Lower lobe of right lung (tissue), 2 donors: ENCODE results near the gene TMC6. TPM values are rescaled to one million over a fixed set of nuclear protein-coding genes. Genes with fewer than 3 reads are reported as not detected.
"Not testable (repeated sequence)": the region's sequence is repeated elsewhere in the genome, so short reads cannot be mapped to it uniquely, and the experiment has no call there.

Experiments used
- ATAC-seq, 2 donors: fragments of 200-7000 bp; cut with Tn5 transposase; one replicate each; pipeline ENCODE4 v1.9.1; 2020 to 2022; ENCODE audit warnings: mild to moderate bottlenecking in 2 of 2, moderate library complexity in 2 of 2
- DNase-seq: peaks from one replicate; pipeline ENCODE4 v3.0.0-alpha.2; 2020
- H3K27ac ChIP-seq: fragments of 200-600 bp; one replicate; pipeline ENCODE4 v1.8.0; 2022
- H3K27me3 ChIP-seq: fragments of 200-600 bp; one replicate; pipeline ENCODE4 v1.8.0; 2022; ENCODE audit warnings: low read depth
- H3K36me3 ChIP-seq: fragments of 200-600 bp; one replicate; pipeline ENCODE4 v1.8.0; 2022; ENCODE audit warnings: mild to moderate bottlenecking
- H3K4me1 ChIP-seq: fragments of 200-600 bp; one replicate; pipeline ENCODE4 v1.8.0; 2022
- H3K4me3 ChIP-seq: fragments of 200-600 bp; one replicate; pipeline ENCODE4 v1.8.0; 2022; ENCODE audit warnings: mild to moderate bottlenecking
- H3K9me3 ChIP-seq: fragments of 200-600 bp; one replicate; pipeline ENCODE4 v1.8.0; 2022
- intact Hi-C: fragments of 100-400 bp; cut with DNase I; formaldehyde crosslinking; loops from one replicate; pipeline ENCODE4 v1.11.0; 2022
- total RNA-seq: library from RNA; stranded (reverse); fragmentation: NEBNext Ultra II Directional; extraction: Animal tissue kit (Norgen Biotek cat#: 25700); gene quantifications from one replicate; pipeline ENCODE4 v1.2.1, GENCODE V29; 2021
- TF ChIP-seq, protein P1 (sequence below): fragments of 200-600 bp; IDR thresholded peaks from one replicate; pipeline ENCODE4 v1.8.0; 2022; ENCODE audit warnings: antibody characterized with exemption, mild to moderate bottlenecking
- donor health status: DM: no; HTN: yes; CAD: no; lungs with severe emphysema.

The TMC6 gene
- total RNA-seq, 1 donor from 2014 or later, result 173 TPM

DNA sequence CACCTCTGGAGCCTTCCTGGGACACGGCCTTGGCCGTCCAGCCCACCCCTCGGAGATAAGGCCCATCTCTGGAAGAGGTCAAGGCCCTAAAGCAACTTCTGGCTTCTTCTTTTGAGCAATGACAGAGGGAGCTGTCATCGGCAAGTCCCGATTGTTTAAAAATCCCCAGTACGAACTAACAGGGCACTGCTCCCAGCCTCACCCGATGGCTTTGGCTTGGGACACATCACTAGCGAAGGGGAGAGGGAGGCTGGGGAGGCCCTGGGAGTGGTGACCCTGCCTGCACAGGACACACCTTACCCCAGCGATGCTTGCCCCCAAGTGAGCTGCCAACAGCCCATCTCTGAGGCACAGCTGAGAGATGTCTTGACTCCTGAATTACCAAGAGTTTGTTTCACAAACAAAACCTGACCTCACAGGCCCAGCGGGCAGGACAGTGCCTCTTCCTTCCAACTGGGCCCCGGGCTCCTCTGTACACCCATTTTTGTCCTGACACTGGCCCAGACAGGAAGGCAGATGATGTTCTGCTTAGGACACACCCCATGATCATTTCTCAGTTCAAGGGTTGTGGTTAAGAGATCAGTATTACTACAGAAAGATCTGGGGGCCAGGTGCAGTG is 44.7 kb upstream of the TMC6 start:
- Histone ChIP-seq H3K9me3 (no peaks in the 10 kb centered on the region), H3K4me3 (no peak overlapping the region)
- TF ChIP-seq, protein P1, sequence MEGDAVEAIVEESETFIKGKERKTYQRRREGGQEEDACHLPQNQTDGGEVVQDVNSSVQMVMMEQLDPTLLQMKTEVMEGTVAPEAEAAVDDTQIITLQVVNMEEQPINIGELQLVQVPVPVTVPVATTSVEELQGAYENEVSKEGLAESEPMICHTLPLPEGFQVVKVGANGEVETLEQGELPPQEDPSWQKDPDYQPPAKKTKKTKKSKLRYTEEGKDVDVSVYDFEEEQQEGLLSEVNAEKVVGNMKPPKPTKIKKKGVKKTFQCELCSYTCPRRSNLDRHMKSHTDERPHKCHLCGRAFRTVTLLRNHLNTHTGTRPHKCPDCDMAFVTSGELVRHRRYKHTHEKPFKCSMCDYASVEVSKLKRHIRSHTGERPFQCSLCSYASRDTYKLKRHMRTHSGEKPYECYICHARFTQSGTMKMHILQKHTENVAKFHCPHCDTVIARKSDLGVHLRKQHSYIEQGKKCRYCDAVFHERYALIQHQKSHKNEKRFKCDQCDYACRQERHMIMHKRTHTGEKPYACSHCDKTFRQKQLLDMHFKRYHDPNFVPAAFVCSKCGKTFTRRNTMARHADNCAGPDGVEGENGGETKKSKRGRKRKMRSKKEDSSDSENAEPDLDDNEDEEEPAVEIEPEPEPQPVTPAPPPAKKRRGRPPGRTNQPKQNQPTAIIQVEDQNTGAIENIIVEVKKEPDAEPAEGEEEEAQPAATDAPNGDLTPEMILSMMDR, result no peak

DNA sequence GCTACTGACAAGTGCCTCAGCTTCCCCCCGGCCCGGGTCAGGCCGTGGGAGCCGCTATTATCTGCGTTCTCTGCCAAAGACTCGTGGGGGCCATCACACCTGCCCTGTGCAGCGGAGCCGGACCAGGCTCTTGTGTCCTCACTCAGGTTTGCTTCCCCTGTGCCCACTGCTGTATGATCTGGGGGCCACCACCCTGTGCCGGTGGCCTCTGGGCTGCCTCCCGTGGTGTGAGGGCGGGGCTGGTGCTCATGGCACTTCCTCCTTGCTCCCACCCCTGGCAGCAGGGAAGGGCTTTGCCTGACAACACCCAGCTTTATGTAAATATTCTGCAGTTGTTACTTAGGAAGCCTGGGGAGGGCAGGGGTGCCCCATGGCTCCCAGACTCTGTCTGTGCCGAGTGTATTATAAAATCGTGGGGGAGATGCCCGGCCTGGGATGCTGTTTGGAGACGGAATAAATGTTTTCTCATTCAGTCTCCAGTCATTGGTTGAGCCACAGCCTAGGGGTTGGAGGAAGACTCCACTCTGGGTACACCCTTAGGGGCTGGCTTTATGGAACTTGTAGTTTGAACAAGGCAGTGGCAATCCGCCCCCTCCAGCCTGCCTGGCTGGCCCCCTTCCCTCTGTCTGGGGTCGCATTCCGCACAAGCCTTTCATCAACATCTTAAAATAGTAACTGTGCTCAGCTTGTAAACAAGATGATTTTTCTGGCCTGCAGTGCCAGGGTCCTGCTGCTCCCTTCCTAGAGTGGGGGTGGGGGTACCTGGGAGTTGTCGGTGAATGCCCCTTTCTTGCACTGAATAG is 43.9 kb upstream of the TMC6 start:
- H3K36me3 ChIP-seq, result peaks cover 26% of the 10 kb centered on the region
- peak; percentile 87 for DNase-seq
- peaks cover 88% of the 10 kb centered on the region for H3K4me1 ChIP-seq
- H3K27me3 ChIP-seq, result no peaks in the 10 kb centered on the region
- peak overlapping the region; percentile 13 for H3K4me3 ChIP-seq
- H3K9me3 ChIP-seq, result no peaks in the 10 kb centered on the region
- TF ChIP-seq, protein P1, result no peak
- intact Hi-C loops, result loop anchor here (10.0 kb wide), 1 partner anchor 48 kb away; the partner anchor contains the start of gene TMC6
- H3K27ac ChIP-seq, result peak overlapping the region; percentile 85
- peak in 1 of 2 donors; percentile 28 for ATAC-seq

More for the DNA sequence above, 44.7 kb upstream of the TMC6 start:
- DNase-seq (peak; percentile 62), ATAC-seq (no peak)
- intact Hi-C loops, result loop anchor here (10.0 kb wide), 1 partner anchor 48 kb away; the partner anchor contains the start of gene TMC6
- H3K27ac ChIP-seq, result peak overlapping the region; percentile 85
- H3K27me3 ChIP-seq, result no peaks in the 10 kb centered on the region
- H3K4me1 ChIP-seq, result peaks cover 84% of the 10 kb centered on the region
- peaks cover 26% of the 10 kb centered on the region for H3K36me3 ChIP-seq

DNA sequence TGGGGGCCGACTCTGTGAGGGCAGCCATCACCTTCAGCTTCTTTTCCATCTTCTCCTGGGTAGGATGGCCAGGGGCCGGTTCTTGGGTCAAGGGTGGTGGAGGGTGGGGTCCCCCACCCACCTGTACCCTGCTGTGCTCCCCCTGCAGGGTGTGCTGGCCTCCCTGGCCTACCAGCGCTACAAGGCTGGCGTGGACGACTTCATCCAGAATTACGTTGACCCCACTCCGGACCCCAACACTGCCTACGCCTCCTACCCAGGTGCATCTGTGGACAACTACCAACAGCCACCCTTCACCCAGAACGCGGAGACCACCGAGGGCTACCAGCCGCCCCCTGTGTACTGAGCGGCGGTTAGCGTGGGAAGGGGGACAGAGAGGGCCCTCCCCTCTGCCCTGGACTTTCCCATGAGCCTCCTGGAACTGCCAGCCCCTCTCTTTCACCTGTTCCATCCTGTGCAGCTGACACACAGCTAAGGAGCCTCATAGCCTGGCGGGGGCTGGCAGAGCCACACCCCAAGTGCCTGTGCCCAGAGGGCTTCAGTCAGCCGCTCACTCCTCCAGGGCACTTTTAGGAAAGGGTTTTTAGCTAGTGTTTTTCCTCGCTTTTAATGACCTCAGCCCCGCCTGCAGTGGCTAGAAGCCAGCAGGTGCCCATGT is 43.2 kb upstream of the TMC6 start:
- Histone ChIP-seq H3K4me1 (peaks cover 82% of the 10 kb centered on the region), H3K4me3 (peak overlapping the region; percentile 13), H3K36me3 (peaks cover 26% of the 10 kb centered on the region), H3K27ac (peak overlapping the region; percentile 85)
- ATAC-seq, H3K27me3 ChIP-seq, H3K9me3 ChIP-seq, DNase-seq: not testable (repeated sequence)
- intact Hi-C loops, result loop anchor here (10.0 kb wide), 1 partner anchor 47 kb away; the partner anchor contains the start of gene TMC6

DNA sequence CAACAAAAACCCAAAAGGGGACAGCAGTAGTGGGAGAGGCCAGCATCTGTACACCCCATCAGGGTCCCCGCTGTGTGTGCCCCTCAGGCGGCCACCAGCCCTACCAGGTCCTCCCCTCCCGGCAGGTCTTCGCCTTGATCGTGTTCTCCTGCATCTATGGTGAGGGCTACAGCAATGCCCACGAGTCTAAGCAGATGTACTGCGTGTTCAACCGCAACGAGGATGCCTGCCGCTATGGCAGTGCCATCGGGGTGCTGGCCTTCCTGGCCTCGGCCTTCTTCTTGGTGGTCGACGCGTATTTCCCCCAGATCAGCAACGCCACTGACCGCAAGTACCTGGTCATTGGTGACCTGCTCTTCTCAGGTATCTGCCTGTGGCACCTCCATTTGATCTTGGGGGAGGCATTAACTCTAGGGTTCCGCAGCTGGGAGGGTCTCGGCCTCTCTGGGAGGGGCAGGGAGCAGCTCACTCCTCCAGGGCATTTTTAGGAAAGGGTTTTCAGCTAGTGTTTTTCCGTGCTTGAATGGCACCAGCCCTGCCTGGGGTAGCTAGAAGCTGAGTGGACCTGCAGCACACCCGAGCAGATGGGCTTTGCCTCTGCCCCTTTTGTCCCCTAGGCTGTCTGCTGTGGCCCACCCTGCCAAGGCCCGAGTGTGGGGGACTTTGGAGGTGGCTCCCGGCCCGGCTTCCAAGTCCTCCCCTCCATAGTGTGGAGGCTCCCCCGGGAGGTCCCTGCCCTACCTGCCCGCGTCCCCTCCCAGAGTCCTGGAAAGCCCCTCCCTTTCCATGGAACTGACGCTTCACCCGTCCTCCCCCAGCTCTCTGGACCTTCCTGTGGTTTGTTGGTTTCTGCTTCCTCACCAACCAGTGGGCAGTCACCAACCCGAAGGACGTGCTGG is 42.4 kb upstream of the TMC6 start:
- Histone ChIP-seq H3K4me1 (peaks cover 74% of the 10 kb centered on the region), H3K9me3 (no peaks in the 10 kb centered on the region), H3K27me3 (no peaks in the 10 kb centered on the region), H3K27ac (peak overlapping the region; percentile 85), H3K36me3 (peaks cover 26% of the 10 kb centered on the region), H3K4me3 (no peak overlapping the region)
- ATAC-seq, result no peak
- DNase-seq, result no peak
- intact Hi-C loops, result loop anchor here (10.0 kb wide), 1 partner anchor 46 kb away; the partner anchor contains the start of gene TMC6
- TF ChIP-seq, protein P1, result no peak

DNA sequence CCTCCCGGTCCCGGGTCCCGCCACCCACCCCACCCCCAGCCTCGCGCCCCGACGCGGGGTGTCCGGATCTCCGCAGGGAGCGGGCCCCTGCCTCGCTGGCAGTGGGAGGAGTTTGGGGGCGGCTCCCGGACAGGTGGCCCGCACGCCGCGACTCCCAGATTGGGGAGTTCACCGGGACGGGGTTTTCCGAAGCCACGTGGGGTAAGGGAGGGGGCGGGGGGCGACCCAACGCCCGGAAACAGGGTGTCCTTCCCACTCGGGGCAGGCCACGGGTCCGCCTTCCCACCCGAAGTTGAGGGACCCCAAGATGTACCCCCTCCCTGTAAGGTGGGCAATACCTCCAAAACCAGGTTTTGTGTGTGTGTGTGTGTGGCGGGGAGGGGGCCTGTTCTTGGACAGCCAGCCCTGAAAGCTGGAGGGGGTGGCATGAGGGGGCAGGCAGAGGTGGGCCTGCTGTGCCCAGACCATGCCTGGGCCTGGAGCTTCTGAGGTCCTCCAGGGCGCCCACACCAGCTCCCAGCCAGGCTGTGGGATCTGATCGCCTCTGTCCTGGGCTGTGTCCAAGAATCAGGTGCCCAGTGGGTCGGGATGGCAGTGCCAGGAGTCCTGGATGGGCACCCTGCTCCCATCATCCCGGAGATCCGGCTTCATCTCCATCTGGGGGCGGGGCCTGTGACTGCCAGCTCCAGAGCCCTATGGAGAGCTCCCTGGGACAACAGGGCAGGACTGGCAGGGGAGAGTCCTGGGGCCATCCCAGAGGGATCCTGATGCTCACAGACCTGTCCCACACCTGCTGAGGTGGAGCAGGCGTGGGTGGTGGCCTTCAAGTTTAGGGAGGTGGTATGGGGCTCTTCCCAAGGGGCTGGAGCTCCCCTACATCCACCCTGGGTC is 40.6 kb upstream of the TMC6 start:
- Histone ChIP-seq H3K36me3 (peaks cover 26% of the 10 kb centered on the region), H3K4me3 (peak overlapping the region; percentile 90), H3K27me3 (no peaks in the 10 kb centered on the region), H3K4me1 (peaks cover 57% of the 10 kb centered on the region), H3K27ac (peak overlapping the region; percentile 86), H3K9me3 (no peaks in the 10 kb centered on the region)
- TF ChIP-seq, protein P1, result no peak
- peak; percentile 76 for DNase-seq
- peak; percentile 40 to 67 for ATAC-seq
- intact Hi-C loops, result no loop called here
